ENCODE data around the gene PHF20.

The PHF20 gene

GRCh38 chr20:35734777-35735649, 36.8 kb upstream of the PHF20 start:
- Histone ChIP-seq H3K79me2 (ENCODE audit: control insufficient read depth, insufficient read depth, low read length, poor library complexity) (peaks cover 19% of the 10 kb centered on the region), H2BK12ac (ENCODE audit: low read length) (no peak overlapping the region), H4K91ac (ENCODE audit: low read depth, low read length) (no peak overlapping the region), H4K8ac (ENCODE audit: low read depth, low read length) (no peak overlapping the region), H2BK120ac (ENCODE audit: insufficient read depth, low read length, poor library complexity) (no peak overlapping the region), H3K14ac (ENCODE audit: low read length) (no peak overlapping the region), H3K4me1 (ENCODE audit: control insufficient read depth in 1 of 2, insufficient read depth in 2 of 2, low read length in 2 of 2) (no peaks in the 10 kb centered on the region), H3K9me3 (ENCODE audit: insufficient read depth, low read depth, low read length) (no peaks in the 10 kb centered on the region), H3K4ac (ENCODE audit: low read depth, low read length) (peak overlapping the region; percentile 62), H3K36me3 (ENCODE audit: control insufficient read depth in 1 of 2, insufficient read depth in 2 of 2, low read length in 2 of 2) (peaks cover 31 to 48% of the 10 kb centered on the region in 2 experiments), H4K12ac (ENCODE audit: low read depth, low read length) (no peak overlapping the region), H3K9ac (ENCODE audit: low read length) (no peak overlapping the region), H3K4me3 (ENCODE audit: low read depth, low read length) (no peak overlapping the region), H3K4me2 (ENCODE audit: low read length) (no peak overlapping the region), H2BK5ac (ENCODE audit: low read depth, low read length, poor library complexity) (no peak overlapping the region), H2AFZ (ENCODE audit: insufficient read depth, low read length, poor library complexity) (no peak overlapping the region), H3K79me1 (ENCODE audit: low read length) (no peaks in the 10 kb centered on the region), H3K23ac (ENCODE audit: low read length) (no peak overlapping the region), H3K27me3 (ENCODE audit: insufficient read depth, low read length) (no peaks in the 10 kb centered on the region), H2AK5ac (ENCODE audit: low read length) (no peak overlapping the region), H3K18ac (ENCODE audit: low read length) (no peak overlapping the region), H3K27ac (ENCODE audit: low read depth, low read length) (no peak overlapping the region)
- DNase-seq, result no peak
- WGBS (ENCODE audit: extremely low coverage, insufficient coverage, insufficient read length), result no CpG with 5 or more reads among the region's 4 CpGs

GRCh38 chr20:35735826-35736470, 35.9 kb upstream of the PHF20 start:
- H2AK5ac ChIP-seq (ENCODE audit: low read length), result no peak overlapping the region
- H2BK5ac ChIP-seq (ENCODE audit: low read depth, low read length, poor library complexity), result no peak overlapping the region
- no peaks in the 10 kb centered on the region for H3K4me1 ChIP-seq (ENCODE audit: control insufficient read depth in 1 of 2, insufficient read depth in 2 of 2, low read length in 2 of 2)
- H2BK120ac ChIP-seq (ENCODE audit: insufficient read depth, low read length, poor library complexity), result no peak overlapping the region
- H2AFZ ChIP-seq (ENCODE audit: insufficient read depth, low read length, poor library complexity), result no peak overlapping the region
- no peak overlapping the region for H3K27ac ChIP-seq (ENCODE audit: low read depth, low read length)
- H3K18ac ChIP-seq (ENCODE audit: low read length), result no peak overlapping the region
- no peak overlapping the region for H3K4me3 ChIP-seq (ENCODE audit: low read depth, low read length)
- no peak overlapping the region for H2BK12ac ChIP-seq (ENCODE audit: low read length)
- H3K9me3 ChIP-seq (ENCODE audit: insufficient read depth, low read depth, low read length), result no peaks in the 10 kb centered on the region
- H3K79me2 ChIP-seq (ENCODE audit: control insufficient read depth, insufficient read depth, low read length, poor library complexity), result peaks cover 20% of the 10 kb centered on the region
- H3K9ac ChIP-seq (ENCODE audit: low read length), result no peak overlapping the region
- H4K12ac ChIP-seq (ENCODE audit: low read depth, low read length), result no peak overlapping the region
- no peak overlapping the region for H3K4me2 ChIP-seq (ENCODE audit: low read length)
- no peaks in the 10 kb centered on the region for H3K27me3 ChIP-seq (ENCODE audit: insufficient read depth, low read length)
- H3K14ac ChIP-seq (ENCODE audit: low read length), result no peak overlapping the region
- peak in 1 of 2 donors; percentile 11 for DNase-seq
- H3K4ac ChIP-seq (ENCODE audit: low read depth, low read length), result peak overlapping the region; percentile 86
- H3K23ac ChIP-seq (ENCODE audit: low read length), result no peak overlapping the region
- H3K36me3 ChIP-seq (ENCODE audit: control insufficient read depth in 1 of 2, insufficient read depth in 2 of 2, low read length in 2 of 2), result peaks cover 31 to 50% of the 10 kb centered on the region in 2 experiments
- WGBS (ENCODE audit: extremely low coverage, insufficient coverage, insufficient read length), result no CpG with 5 or more reads among the region's 7 CpGs
- no peak overlapping the region for H4K8ac ChIP-seq (ENCODE audit: low read depth, low read length)
- no peak overlapping the region for H4K91ac ChIP-seq (ENCODE audit: low read depth, low read length)
- H3K79me1 ChIP-seq (ENCODE audit: low read length), result no peaks in the 10 kb centered on the region

- Histone ChIP-seq H3K23ac (ENCODE audit: low read length) (no peak overlapping the region), H2BK5ac (ENCODE audit: low read depth, low read length, poor library complexity) (no peak overlapping the region), H3K18ac (ENCODE audit: low read length) (no peak overlapping the region), H2AK5ac (ENCODE audit: low read length) (no peak overlapping the region), H3K79me1 (ENCODE audit: low read length) (peaks cover 13% of the 10 kb centered on the region), H2BK120ac (ENCODE audit: insufficient read depth, low read length, poor library complexity) (no peak overlapping the region), H3K36me3 (ENCODE audit: control insufficient read depth in 1 of 2, insufficient read depth in 2 of 2, low read length in 2 of 2) (peaks cover 24 to 42% of the 10 kb centered on the region in 2 experiments), H2BK12ac (ENCODE audit: low read length) (no peak overlapping the region), H3K9me3 (ENCODE audit: insufficient read depth, low read depth, low read length) (no peaks in the 10 kb centered on the region), H4K91ac (ENCODE audit: low read depth, low read length) (no peak overlapping the region), H4K12ac (ENCODE audit: low read depth, low read length) (no peak overlapping the region), H3K9ac (ENCODE audit: low read length) (no peak overlapping the region), H3K4ac (ENCODE audit: low read depth, low read length) (peak overlapping the region; percentile 94), H3K14ac (ENCODE audit: low read length) (no peak overlapping the region), H3K4me3 (ENCODE audit: low read depth, low read length) (no peak overlapping the region), H3K79me2 (ENCODE audit: control insufficient read depth, insufficient read depth, low read length, poor library complexity) (peaks cover 29% of the 10 kb centered on the region), H3K4me2 (ENCODE audit: low read length) (no peak overlapping the region), H3K4me1 (ENCODE audit: control insufficient read depth in 1 of 2, insufficient read depth in 2 of 2, low read length in 2 of 2) (no peaks in the 10 kb centered on the region), H3K27me3 (ENCODE audit: insufficient read depth, low read length) (no peaks in the 10 kb centered on the region), H2AFZ (ENCODE audit: insufficient read depth, low read length, poor library complexity) (no peak overlapping the region), H3K27ac (ENCODE audit: low read depth, low read length) (no peak overlapping the region), H4K8ac (ENCODE audit: low read depth, low read length) (no peak overlapping the region)
- no CpG with 5 or more reads among the region's 15 CpGs for WGBS (ENCODE audit: extremely low coverage, insufficient coverage, insufficient read length)
- DNase-seq, result no peak
Measured at GRCh38 chr20:35737865-35738333, 33.9 kb upstream of the PHF20 start.

GRCh38 chr20:35738410-35739179, 33.2 kb upstream of the PHF20 start:
- peaks cover 13% of the 10 kb centered on the region for H3K79me1 ChIP-seq (ENCODE audit: low read length)
- no peak overlapping the region for H3K27ac ChIP-seq (ENCODE audit: low read depth, low read length)
- H3K9me3 ChIP-seq (ENCODE audit: insufficient read depth, low read depth, low read length), result no peaks in the 10 kb centered on the region
- no CpG with 5 or more reads among the region's 4 CpGs for WGBS (ENCODE audit: extremely low coverage, insufficient coverage, insufficient read length)
- H3K4me1 ChIP-seq (ENCODE audit: control insufficient read depth in 1 of 2, insufficient read depth in 2 of 2, low read length in 2 of 2), result no peaks in the 10 kb centered on the region
- H4K12ac ChIP-seq (ENCODE audit: low read depth, low read length), result no peak overlapping the region
- no peak overlapping the region for H2AFZ ChIP-seq (ENCODE audit: insufficient read depth, low read length, poor library complexity)
- peak overlapping the region; percentile 99 for H3K4ac ChIP-seq (ENCODE audit: low read depth, low read length)
- DNase-seq, result no peak
- H3K23ac ChIP-seq (ENCODE audit: low read length), result no peak overlapping the region
- H4K8ac ChIP-seq (ENCODE audit: low read depth, low read length), result no peak overlapping the region
- H3K9ac ChIP-seq (ENCODE audit: low read length), result no peak overlapping the region
- no peak overlapping the region for H4K91ac ChIP-seq (ENCODE audit: low read depth, low read length)
- no peak overlapping the region for H3K14ac ChIP-seq (ENCODE audit: low read length)
- H2BK120ac ChIP-seq (ENCODE audit: insufficient read depth, low read length, poor library complexity), result no peak overlapping the region
- no peak overlapping the region for H2BK12ac ChIP-seq (ENCODE audit: low read length)
- no peak overlapping the region for H2AK5ac ChIP-seq (ENCODE audit: low read length)
- no peaks in the 10 kb centered on the region for H3K27me3 ChIP-seq (ENCODE audit: insufficient read depth, low read length)
- peaks cover 19 to 36% of the 10 kb centered on the region in 2 experiments for H3K36me3 ChIP-seq (ENCODE audit: control insufficient read depth in 1 of 2, insufficient read depth in 2 of 2, low read length in 2 of 2)
- H3K79me2 ChIP-seq (ENCODE audit: control insufficient read depth, insufficient read depth, low read length, poor library complexity), result peaks cover 26% of the 10 kb centered on the region
- H3K4me2 ChIP-seq (ENCODE audit: low read length), result no peak overlapping the region
- no peak overlapping the region for H2BK5ac ChIP-seq (ENCODE audit: low read depth, low read length, poor library complexity)
- no peak overlapping the region for H3K4me3 ChIP-seq (ENCODE audit: low read depth, low read length)
- no peak overlapping the region for H3K18ac ChIP-seq (ENCODE audit: low read length)
